PC-3 (cell line): ENCODE measurements around the gene OPTC.

Experiments
- CTCF ChIP-seq: fragments of 300-600 bp; sonication (generic); conservative IDR thresholded peaks from 2 replicates; pipeline ENCODE4 v1.5.1; 2017; ENCODE audit warnings: antibody characterized with exemption, low read depth, mild to moderate bottlenecking, low read length
- EZH2 ChIP-seq: fragments of 300-600 bp; sonication (generic); IDR thresholded peaks from one replicate; pipeline ENCODE4 v1.6.1; 2017; ENCODE audit warnings: antibody characterized with exemption, mild to moderate bottlenecking, low read length; ENCODE audit not compliant: unreplicated experiment

DNA sequence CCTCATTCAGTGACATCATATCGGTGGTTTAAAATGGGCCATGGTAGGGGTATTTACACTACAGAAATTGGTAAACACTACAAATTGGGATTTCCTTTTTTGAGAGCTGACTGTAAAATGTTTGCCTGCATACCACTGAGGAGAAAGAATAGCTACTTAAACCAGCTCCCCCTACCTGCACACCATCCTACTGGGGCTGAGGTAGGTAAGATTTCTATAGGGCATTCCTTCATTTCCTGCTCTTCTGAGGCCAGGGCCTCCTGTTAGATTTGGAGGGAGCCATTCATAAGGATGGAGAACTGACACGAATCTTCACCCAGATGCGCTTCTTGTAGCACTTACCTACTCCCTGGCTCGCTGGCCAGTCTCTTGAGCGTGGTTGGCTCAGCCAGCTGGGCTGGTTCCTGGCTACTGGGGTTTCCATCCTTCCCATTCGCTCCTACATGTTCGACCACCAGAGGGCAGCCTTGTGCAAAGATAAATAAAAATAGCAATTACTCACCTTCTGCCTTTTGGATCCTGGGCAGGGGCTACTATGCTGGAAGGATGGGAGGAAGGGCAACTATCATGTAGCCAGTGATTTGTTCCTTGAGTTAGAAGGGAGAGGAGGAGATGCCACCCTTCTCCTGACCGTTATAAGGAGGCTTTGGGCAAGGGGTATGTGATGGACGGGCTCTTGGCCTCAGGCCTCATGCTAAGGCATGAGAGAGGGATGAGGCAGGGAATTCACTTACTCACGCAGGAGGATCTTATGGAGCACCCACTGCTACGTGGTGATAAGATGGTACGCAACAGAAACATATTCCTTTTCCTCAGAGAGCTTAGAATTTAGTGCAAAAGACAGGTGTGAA, 10.7 kb downstream of the OPTC start:
- TF ChIP-seq CTCF, result peak; percentile 96
- no peak for TF ChIP-seq EZH2
